HG03103 (cell line): ENCODE data around the gene CTTNBP2.

Experiments used
- ATAC-seq: cut with Tn5 transposase; IDR thresholded peaks from one replicate; pipeline ENCODE4 v1.9.1; 2021; ENCODE audit warnings: low read depth; ENCODE audit not compliant: unreplicated experiment

The CTTNBP2 gene

DNA sequence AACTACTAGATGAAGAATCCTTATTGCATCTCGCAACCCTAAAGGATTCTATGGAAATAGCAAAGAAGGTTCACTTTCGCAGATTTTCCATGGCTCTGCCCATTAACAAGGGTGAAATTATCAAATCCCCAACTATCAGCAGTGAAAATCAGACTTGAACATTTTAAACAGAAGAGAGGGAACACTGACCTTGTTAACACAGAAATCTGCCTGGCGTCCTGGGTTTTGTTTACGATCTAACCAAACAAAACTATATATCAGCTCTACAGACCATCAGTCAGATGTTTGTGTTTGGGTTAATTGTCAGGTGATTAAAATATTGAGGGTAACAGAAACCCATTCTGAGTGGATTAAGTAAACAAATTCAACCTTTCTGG is 1.9 kb downstream of the CTTNBP2 start:
- ATAC-seq, result no peak

- no peak for ATAC-seq
Measured at GRCh38 chr7:117870448-117871130, 2.7 kb downstream of the CTTNBP2 start.

- no peak for ATAC-seq
Measured at GRCh38 chr7:117869374-117869773, 3.9 kb downstream of the CTTNBP2 start.

DNA sequence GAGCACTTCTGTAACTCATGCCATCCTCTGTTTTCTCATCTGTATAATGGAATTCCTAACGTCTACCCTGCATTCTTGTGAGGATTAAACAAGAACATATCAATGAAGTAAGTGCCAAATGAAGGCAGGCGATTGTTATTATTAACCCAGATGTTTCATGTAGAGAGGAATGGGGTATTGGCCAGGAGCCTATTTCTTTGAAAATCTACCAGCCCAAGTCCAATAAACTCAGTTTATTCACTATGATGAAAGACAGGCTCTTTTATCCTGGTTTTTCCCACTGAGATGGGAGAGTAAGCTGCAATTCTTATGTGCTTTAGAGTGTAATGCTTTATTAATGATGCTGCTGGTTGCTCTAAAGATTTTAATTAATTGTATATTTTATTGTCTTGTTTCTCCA is 9.6 kb downstream of the CTTNBP2 start:
- no peak for ATAC-seq

- ATAC-seq, result no peak
Measured at GRCh38 chr7:117862378-117862777, 10.9 kb downstream of the CTTNBP2 start.

DNA sequence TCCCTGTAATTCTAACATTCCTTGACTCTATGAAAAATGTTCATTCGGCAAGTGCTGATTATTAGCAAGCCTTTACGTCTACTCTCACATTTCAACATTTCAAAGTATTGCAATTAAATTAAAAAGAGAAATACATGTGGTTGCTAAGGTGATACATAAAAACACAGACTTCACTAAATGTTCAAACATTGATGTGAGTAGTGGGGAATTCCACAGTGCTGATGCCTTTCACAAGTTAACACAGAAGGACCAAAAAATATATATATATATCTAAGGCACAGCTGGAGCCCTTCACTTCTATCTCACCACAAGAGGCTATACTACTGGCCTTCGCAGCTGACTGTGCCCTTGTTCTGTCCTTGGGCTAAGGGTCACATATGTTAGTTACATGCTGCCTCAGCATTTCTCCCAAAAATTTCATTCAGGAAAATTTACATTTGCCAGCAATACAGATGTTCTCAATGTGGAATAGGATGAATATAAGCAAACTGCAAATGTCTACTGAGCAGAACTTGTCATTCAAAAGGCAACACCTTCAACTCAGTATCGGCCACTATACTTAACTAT is 13.9 kb downstream of the CTTNBP2 start:
- ATAC-seq, result no peak

DNA sequence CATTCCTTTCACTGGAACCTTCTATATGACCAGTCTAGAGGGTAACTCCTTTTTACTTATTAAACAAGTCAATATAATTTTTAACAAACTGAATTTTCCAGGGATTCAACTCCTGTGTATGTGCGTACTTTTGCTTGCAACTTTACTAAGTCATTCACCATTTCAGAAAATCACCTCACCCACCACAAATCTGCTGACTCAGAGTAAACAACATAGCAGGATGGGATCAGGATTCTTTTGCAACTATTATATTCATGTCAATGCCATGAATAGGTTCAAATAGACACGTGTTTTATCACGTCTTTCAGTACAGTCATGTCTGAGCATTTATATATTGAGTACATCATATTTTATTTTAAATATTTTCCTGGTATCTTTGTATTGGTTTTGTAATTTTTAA is 14.5 kb downstream of the CTTNBP2 start:
- ATAC-seq, result no peak

GRCh38 chr7:117857718-117858117 is 15.5 kb downstream of the CTTNBP2 start:
- ATAC-seq, result no peak

GRCh38 chr7:117856196-117856595 is 17.0 kb downstream of the CTTNBP2 start:
- no peak for ATAC-seq

DNA sequence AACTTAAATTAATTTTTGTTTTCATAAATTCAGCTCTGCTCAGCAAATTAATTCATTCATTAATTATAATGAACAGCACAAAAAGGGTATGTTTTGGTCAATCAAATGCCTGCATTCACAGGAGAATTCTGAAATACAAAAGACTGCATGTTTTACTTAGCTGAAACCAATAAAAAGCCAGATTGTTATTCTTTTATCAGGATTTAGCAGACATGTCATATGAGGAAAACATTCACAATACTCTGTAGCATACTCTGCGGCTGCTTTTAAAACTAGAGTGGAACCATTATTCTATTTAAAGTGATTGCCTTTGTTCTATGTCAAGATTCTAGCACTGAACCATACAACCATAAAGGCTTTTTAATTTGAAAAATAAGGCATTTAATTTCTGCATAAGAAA is 19.1 kb downstream of the CTTNBP2 start:
- no peak for ATAC-seq

GRCh38 chr7:117848941-117849340 is 24.3 kb downstream of the CTTNBP2 start:
- no peak for ATAC-seq

DNA sequence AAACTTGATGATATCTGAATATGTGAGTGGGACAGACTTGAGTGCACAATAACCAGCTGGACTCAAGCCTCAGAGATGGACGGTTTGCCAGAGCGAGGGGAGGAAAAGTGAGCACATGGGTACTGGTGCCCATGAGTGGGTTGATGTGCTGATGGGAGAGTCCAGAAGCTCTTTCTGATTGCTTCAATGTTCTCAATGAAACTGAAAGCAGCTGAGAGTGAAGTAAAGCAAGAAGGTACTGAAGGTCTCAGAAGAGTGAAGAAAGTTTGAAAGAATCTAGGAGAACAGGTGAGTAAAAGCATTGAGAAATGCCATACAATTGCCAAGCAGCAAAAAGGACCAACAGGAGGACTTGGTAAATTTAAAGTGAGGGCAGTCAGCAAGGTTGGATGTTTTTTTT is 28.6 kb downstream of the CTTNBP2 start:
- ATAC-seq, result no peak

DNA sequence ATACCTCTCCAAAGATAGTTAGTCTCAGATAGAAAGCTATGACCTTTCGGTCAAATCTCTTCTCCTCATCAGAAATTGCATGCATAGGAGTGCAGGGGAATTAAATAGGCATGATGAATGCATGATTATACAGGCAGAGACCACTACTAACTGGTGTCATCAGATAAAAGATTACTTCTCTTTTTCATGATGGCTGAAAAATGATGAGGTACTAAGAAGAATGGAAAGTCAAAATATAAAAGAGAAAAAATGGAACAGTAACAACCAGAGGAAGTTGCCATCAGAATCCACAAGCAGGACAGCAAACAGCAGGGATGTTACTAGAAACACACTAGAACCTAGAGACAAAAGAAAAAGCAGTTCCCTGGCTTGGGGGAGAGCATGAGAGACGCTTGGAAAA is 31.6 kb downstream of the CTTNBP2 start:
- no peak for ATAC-seq

DNA sequence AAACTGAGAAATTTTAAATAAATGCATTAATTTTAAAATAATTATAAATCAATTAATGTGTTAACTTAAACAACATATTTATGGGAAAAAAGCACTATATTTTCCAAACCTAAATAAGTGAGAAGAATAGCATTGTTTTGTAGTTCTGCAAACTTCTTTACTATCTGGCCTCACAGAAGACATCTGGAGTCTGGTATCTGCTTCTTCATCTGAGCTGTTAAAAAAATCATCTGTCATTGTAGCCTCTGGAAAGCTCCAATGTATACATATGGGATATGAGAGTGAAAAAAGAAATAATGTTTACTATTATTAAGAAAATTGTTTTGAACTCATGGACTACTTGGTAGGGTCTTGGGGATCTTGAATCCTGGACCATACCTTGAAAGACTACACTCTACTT is 32.2 kb downstream of the CTTNBP2 start:
- no peak for ATAC-seq

- peak; percentile 54 for ATAC-seq
Measured at GRCh38 chr7:117839507-117839906, 33.7 kb downstream of the CTTNBP2 start.

- peak; percentile 82 for ATAC-seq
Measured at GRCh38 chr7:117837841-117838240, 35.4 kb downstream of the CTTNBP2 start.

GRCh38 chr7:117835016-117835664 is 38.1 kb downstream of the CTTNBP2 start:
- no peak for ATAC-seq

DNA sequence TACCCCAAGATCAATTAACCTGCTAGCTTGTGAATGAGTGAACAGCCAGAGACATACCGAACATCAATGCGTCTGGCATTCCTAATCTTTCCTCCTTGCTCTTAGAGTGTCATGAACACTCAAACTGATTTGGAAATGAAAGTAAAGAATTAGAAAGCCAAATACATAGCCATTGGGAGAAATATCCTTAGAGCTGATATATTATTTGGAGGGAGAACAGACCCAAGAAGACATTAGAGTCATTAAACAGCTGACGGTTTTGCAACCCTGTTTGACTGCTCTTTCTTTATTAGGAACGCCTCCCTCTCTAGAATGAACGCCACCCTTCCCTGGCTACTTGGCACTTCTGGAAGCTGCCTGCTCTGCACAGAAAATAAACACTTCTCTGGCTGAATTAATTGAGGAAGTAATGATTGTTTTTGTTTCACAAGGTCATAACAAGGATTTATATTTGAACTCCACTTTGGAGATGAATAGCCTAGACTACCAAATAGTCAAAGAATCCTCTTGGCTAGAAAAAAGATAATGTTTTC is 42.8 kb downstream of the CTTNBP2 start:
- no peak for ATAC-seq

DNA sequence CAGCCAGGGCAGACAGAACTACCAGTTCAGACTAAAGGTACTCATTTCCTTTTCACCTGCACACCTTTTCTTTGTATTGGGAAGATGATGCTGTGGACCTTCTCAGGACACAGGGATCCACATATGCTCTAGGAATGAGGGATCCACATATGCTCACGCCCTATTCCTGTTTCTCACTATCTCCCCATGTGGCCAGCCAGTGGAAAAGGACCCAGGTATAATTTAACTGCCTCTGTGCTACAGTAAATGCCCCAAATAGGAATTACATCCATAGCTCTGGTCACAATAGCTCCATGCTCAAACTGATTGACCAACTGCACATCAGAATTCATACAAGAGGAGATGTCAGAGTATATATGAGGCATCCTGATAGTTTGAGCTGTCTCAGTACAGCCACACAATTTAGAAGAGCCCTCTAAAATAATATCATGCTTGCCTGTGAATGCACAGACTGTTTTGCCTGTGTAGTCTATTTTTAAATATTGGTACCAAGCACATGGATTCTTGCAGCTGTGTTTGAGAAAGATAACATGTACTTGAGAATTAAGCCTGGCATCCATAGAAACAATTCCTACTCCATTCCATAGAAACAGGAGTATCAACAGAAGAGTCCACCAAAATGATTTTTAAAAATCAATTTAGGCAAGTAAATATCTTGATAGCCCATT is 43.7 kb downstream of the CTTNBP2 start:
- ATAC-seq, result no peak

GRCh38 chr7:117828825-117829224 is 44.4 kb downstream of the CTTNBP2 start:
- no peak for ATAC-seq

DNA sequence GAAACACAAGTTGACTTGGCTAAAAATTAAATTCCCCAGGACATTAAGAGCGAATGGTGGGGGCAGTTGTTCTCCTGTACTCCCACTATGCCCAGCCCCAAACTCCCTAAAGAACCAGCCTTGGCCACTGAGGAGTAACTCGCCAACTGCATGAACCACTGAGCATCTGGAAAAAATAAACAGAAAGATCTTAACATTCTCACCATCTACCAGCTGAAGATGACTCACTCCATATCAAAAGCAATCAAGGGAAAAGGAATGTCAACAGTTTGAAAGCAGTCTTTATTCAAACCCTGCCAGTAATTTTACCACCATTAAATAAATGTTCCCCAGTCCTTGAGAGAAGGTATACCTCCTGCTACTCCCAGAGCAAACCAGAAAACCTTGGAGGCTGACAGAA is 45.4 kb downstream of the CTTNBP2 start:
- ATAC-seq, result no peak
